ENCODE measurements around the gene STK32B.

Gene STK32B

DNA sequence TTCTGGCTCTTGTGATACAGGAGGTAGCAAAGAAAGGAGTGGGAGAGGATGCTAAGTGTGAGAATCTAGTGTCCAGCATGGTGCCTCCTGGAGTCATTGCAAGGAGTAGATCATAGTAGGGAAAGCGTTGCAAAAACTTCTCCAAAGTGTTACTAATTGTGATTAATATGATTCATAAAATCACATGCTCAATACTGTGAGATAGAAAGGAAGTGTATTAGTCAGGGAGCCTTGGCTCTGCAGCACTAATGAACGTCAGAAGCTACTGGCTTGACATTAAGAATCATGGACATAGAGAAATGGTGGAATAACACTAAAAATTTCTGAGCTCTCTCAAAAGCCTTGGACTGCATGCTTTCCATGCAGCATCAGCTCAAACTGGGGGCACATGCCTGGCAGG lies 358.0 kb downstream of the STK32B start:
- TF ChIP-seq MEIS1 (CRISPR knock-in tag; IDR thresholded peaks at IDR 0.05; ENCODE audit: borderline replicate concordance) (no peak), GLIS2 (tag by site-specific recombination; IDR thresholded peaks at IDR 0.05) (no peak), ZNF704 (tag by site-specific recombination; IDR thresholded peaks at IDR 0.05) (no peak), ZNF366 (tag by site-specific recombination; conservative IDR thresholded peaks at IDR 0.05) (no peak), HOXA7 (CRISPR knock-in tag; IDR thresholded peaks at IDR 0.05; ENCODE audit: borderline replicate concordance) (no peak), HOXC10 (CRISPR knock-in tag; IDR thresholded peaks at IDR 0.05) (no peak)
- TF ChIP-seq, protein P1, sequence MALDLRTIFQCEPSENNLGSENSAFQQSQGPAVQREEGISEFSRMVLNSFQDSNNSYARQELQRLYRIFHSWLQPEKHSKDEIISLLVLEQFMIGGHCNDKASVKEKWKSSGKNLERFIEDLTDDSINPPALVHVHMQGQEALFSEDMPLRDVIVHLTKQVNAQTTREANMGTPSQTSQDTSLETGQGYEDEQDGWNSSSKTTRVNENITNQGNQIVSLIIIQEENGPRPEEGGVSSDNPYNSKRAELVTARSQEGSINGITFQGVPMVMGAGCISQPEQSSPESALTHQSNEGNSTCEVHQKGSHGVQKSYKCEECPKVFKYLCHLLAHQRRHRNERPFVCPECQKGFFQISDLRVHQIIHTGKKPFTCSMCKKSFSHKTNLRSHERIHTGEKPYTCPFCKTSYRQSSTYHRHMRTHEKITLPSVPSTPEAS (tag by site-specific recombination; IDR thresholded peaks at IDR 0.05), result no peak
- ChIA-PET CTCF (interaction anchor here (0.7 to 0.9 kb wide), 2 partner anchors 9 to 105 kb away, joined by 4 read pairs; no protein-coding TSS in a partner anchor), POLR2A (no interaction called here)
- H3K4me3 ChIP-seq (ENCODE audit: low read depth, low read length), result no peak overlapping the region
- no peaks in the 10 kb centered on the region for H3K4me1 ChIP-seq (ENCODE audit: control insufficient read depth, insufficient read depth, low read length)
- no peak overlapping the region for H3K27ac ChIP-seq (ENCODE audit: extremely low read depth, low read depth, low read length)
- H3K36me3 ChIP-seq (ENCODE audit: control insufficient read depth in 2 of 2, insufficient read depth in 1 of 2, low read length in 2 of 2), result no peaks in the 10 kb centered on the region
- no peaks in the 10 kb centered on the region for H3K9me3 ChIP-seq (ENCODE audit: control insufficient read depth, insufficient read depth, low read depth, low read length)

- Histone ChIP-seq H3K36me3 (ENCODE audit: control insufficient read depth in 2 of 2, insufficient read depth in 1 of 2, low read length in 2 of 2) (no peaks in the 10 kb centered on the region), H3K27ac (ENCODE audit: extremely low read depth, low read depth, low read length) (no peak overlapping the region), H3K9me3 (ENCODE audit: control insufficient read depth, insufficient read depth, low read depth, low read length) (no peaks in the 10 kb centered on the region), H3K4me3 (ENCODE audit: low read depth, low read length) (no peak overlapping the region), H3K4me1 (ENCODE audit: control insufficient read depth, insufficient read depth, low read length) (no peaks in the 10 kb centered on the region)
- ChIA-PET POLR2A (no interaction called here), CTCF (interaction anchor here (0.8 kb wide), 1 partner anchor 11 kb away, joined by 3 read pairs; no protein-coding TSS in a partner anchor)
- TF ChIP-seq ZNF837 (tag by site-specific recombination; IDR thresholded peaks at IDR 0.05), result no peak
- TF ChIP-seq, protein P2, sequence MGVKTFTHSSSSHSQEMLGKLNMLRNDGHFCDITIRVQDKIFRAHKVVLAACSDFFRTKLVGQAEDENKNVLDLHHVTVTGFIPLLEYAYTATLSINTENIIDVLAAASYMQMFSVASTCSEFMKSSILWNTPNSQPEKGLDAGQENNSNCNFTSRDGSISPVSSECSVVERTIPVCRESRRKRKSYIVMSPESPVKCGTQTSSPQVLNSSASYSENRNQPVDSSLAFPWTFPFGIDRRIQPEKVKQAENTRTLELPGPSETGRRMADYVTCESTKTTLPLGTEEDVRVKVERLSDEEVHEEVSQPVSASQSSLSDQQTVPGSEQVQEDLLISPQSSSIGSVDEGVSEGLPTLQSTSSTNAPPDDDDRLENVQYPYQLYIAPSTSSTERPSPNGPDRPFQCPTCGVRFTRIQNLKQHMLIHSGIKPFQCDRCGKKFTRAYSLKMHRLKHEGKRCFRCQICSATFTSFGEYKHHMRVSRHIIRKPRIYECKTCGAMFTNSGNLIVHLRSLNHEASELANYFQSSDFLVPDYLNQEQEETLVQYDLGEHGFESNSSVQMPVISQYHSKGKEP (tag by site-specific recombination; IDR thresholded peaks at IDR 0.05), result no peak
- no peak for TF ChIP-seq ZNF302 (tag by site-specific recombination; IDR thresholded peaks at IDR 0.05; ENCODE audit: low read depth)
- TF ChIP-seq BCL11A (tag by site-specific recombination; IDR thresholded peaks at IDR 0.05; ENCODE audit: low read depth), result no peak
Measured at GRCh38 chr4:5409972-5410618, 358.8 kb downstream of the STK32B start.

DNA sequence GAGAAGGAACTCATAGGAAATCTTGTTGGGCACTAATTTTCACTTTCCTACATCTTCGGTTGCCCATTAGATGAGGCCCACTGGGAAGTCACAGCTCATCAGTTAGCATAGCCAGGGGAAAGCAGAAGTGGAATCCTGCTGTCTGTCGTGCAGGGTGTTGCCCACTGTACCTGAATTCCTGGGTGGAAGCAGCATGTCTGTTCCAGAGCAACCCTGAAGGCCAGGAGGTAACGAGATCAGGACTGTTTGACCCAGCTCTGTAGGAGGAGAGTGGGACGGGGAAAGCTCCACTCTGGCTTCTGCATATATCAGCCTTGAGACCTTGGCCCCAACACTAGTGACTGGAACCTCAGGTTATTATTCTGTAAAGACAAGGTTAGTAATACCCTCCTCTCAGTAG lies 361.0 kb downstream of the STK32B start:
- Histone ChIP-seq H3K36me3 (ENCODE audit: control insufficient read depth in 2 of 2, insufficient read depth in 1 of 2, low read length in 2 of 2) (no peaks in the 10 kb centered on the region), H3K4me3 (ENCODE audit: low read depth, low read length) (no peak overlapping the region), H3K4me1 (ENCODE audit: control insufficient read depth, insufficient read depth, low read length) (no peaks in the 10 kb centered on the region), H3K9me3 (ENCODE audit: control insufficient read depth, insufficient read depth, low read depth, low read length) (no peaks in the 10 kb centered on the region), H3K27ac (ENCODE audit: extremely low read depth, low read depth, low read length) (no peak overlapping the region)
- POLR2A ChIA-PET, result no interaction called here
- CTCF ChIA-PET, result interaction anchor here (1.4 kb wide), 1 partner anchor 12 kb away, joined by 9 read pairs; no protein-coding TSS in a partner anchor
- TF ChIP-seq ZNF140 (tag by site-specific recombination; IDR thresholded peaks at IDR 0.05), result no peak
- TF ChIP-seq ZBTB8A (tag by site-specific recombination; IDR thresholded peaks at IDR 0.05), result no peak
- TF ChIP-seq KLF9 (tag by site-specific recombination; IDR thresholded peaks at IDR 0.05; ENCODE audit: low read depth), result no peak
- no peak for TF ChIP-seq ZNF488 (tag by site-specific recombination; IDR thresholded peaks at IDR 0.05)
- TF ChIP-seq ZNF560 (tag by site-specific recombination; IDR thresholded peaks at IDR 0.05; ENCODE audit: borderline replicate concordance), result no peak
- no peak for TF ChIP-seq KLF16 (tag by site-specific recombination; IDR thresholded peaks at IDR 0.05)
- no peak for TF ChIP-seq GLIS2 (tag by site-specific recombination; IDR thresholded peaks at IDR 0.05)
- TF ChIP-seq GLI2 (tag by site-specific recombination; IDR thresholded peaks at IDR 0.05; ENCODE audit: borderline replicate concordance, low read depth), result no peak
- TF ChIP-seq, protein P3, sequence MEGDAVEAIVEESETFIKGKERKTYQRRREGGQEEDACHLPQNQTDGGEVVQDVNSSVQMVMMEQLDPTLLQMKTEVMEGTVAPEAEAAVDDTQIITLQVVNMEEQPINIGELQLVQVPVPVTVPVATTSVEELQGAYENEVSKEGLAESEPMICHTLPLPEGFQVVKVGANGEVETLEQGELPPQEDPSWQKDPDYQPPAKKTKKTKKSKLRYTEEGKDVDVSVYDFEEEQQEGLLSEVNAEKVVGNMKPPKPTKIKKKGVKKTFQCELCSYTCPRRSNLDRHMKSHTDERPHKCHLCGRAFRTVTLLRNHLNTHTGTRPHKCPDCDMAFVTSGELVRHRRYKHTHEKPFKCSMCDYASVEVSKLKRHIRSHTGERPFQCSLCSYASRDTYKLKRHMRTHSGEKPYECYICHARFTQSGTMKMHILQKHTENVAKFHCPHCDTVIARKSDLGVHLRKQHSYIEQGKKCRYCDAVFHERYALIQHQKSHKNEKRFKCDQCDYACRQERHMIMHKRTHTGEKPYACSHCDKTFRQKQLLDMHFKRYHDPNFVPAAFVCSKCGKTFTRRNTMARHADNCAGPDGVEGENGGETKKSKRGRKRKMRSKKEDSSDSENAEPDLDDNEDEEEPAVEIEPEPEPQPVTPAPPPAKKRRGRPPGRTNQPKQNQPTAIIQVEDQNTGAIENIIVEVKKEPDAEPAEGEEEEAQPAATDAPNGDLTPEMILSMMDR (tag by site-specific recombination; IDR thresholded peaks at IDR 0.05), result no peak
- no peak for TF ChIP-seq ZNF280C (tag by site-specific recombination; IDR thresholded peaks at IDR 0.05)
- TF ChIP-seq ZNF548 (tag by site-specific recombination; IDR thresholded peaks at IDR 0.05), result no peak

Measured in HEK293 (cell line).